Measurements from ENCODE around the gene NCS1. TPM values are rescaled to one million over a fixed set of nuclear protein-coding genes. Genes with fewer than 3 reads are reported as not detected.

Gene NCS1
- total and polyA plus RNA-seq, 2 experiments from 2014 or later: 4.7 to 33.0 TPM

DNA sequence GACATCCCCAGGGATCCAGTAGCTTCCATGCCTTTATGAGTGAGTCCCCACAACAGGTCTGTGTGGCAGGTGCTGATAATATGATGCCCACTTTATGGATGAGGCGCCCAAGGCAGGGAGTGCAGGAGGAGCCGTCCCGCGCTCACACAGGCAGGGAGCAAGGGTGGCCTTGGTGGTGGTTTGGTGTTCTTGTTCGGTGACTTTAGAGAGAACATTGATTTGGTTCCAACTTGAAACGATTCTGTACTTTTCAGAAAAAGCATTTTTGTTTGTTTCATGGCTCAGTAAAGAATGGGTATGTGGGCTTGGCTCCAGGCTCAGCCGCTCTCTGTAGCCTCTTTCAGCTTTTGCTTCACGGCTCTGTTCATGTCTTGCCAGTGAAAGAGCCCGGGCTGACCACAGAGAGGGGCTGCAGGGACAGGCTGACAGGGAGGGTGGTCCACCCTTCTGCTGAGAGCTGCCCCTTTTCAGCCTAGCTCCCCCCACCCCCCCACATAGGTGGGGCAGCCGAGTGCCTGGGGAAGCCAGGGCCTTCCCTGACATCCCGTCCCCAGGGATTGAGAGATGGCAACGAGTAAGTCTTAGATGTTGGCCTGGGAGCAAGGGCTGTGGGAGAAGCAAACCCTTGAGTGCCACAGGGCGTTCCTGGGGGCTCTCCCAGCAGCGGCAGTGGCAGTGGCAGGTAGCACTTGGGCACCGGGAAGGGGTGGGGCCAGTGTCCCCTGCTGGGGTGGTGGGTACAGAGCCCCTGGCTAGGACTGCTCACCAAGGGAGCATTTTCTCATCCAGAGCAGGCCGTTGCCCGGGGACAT lies 28.0 kb downstream of the NCS1 start:
- Histone ChIP-seq H3F3A (ENCODE audit: insufficient read depth) (no peaks in the 10 kb centered on the region), H3K9me2 (ENCODE audit: insufficient read depth) (no peaks in the 10 kb centered on the region), H3K4me2 (ENCODE audit: unreplicated experiment) (no peak overlapping the region), H3K36me3 (ENCODE audit: low read depth) (no peaks in the 10 kb centered on the region), H3K4me1 (ENCODE audit: insufficient read depth) (peaks cover 7% of the 10 kb centered on the region; the same call in 1 of the 2 replicates), H3K9me3 (ENCODE audit: low read depth) (no peaks in the 10 kb centered on the region), H3K27ac (no peak overlapping the region), H4K20me1 (ENCODE audit: insufficient read depth) (peaks cover 8% of the 10 kb centered on the region; the same call in 1 of the 2 replicates), H3K27me3 (replicated peaks; ENCODE audit: insufficient read depth) (no peaks in the 10 kb centered on the region), H3K79me2 (ENCODE audit: insufficient read depth) (peaks cover 59% of the 10 kb centered on the region), H3K4me3 (no peak overlapping the region), H2AFZ (no peak overlapping the region), H3K9ac (no peak overlapping the region)
- no peak for TF ChIP-seq EZH2 (IDR thresholded peaks at IDR 0.05; ENCODE audit: insufficient read depth, poor library complexity, severe bottlenecking)
- no peak for TF ChIP-seq EZH2phosphoT487 (IDR thresholded peaks at IDR 0.05; ENCODE audit: insufficient read depth, low read depth)
- in situ Hi-C loops (cut with MboI): no loop called here
- peak; percentile 23 for DNase-seq
- 48 to 52% methylated on average over 17 of the region's 17 CpGs for WGBS, 2 experiments (ENCODE audit: low coverage in 1 of 2, low lambda C conversion rate in 2 of 2, missing lambda C conversion rate in 2 of 2)

DNA sequence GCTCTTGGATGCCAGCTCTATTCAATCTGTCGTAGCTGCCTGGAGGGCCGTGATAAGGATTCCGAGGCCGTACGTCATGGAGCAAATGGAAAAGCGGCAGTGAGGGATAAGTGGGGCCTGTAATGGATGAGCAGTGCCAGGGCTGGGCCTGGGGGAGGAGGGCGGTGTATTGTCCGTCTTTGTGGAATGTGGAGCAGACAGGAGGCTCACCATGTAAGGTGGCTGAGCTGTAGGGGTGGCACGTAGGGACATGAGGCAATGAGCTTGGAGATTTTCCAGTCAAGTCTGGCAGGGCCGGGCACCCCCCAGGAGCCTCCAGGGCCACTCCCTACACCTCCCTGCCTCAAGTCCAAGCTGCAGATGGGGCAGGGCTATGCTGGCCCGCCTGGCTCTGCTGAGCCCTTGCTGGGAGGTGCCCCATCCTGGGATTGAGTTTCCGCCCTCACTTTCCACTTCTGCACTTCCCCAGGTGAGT lies 29.2 kb downstream of the NCS1 start:
- H3K9me2 ChIP-seq (ENCODE audit: insufficient read depth): no peaks in the 10 kb centered on the region
- H3K36me3 ChIP-seq (ENCODE audit: low read depth): no peaks in the 10 kb centered on the region
- TF ChIP-seq EZH2 (IDR thresholded peaks at IDR 0.05; ENCODE audit: insufficient read depth, poor library complexity, severe bottlenecking) (no peak), EZH2phosphoT487 (IDR thresholded peaks at IDR 0.05; ENCODE audit: insufficient read depth, low read depth) (no peak)
- no peaks in the 10 kb centered on the region for H3F3A ChIP-seq (ENCODE audit: insufficient read depth)
- H3K27ac ChIP-seq: no peak overlapping the region
- no peaks in the 10 kb centered on the region for H3K9me3 ChIP-seq (ENCODE audit: low read depth)
- 86 to 87% methylated on average over 12 of the region's 12 CpGs for WGBS, 2 experiments (ENCODE audit: low coverage in 1 of 2, low lambda C conversion rate in 2 of 2, missing lambda C conversion rate in 2 of 2)
- H3K4me1 ChIP-seq (ENCODE audit: insufficient read depth): peaks cover 7% of the 10 kb centered on the region; the same call in 1 of the 2 replicates
- H4K20me1 ChIP-seq (ENCODE audit: insufficient read depth): peaks cover 8% of the 10 kb centered on the region; the same call in 1 of the 2 replicates
- peaks cover 47% of the 10 kb centered on the region for H3K79me2 ChIP-seq (ENCODE audit: insufficient read depth)
- H3K4me3 ChIP-seq: no peak overlapping the region
- in situ Hi-C loops (cut with MboI): no loop called here
- H3K4me2 ChIP-seq (ENCODE audit: unreplicated experiment): no peak overlapping the region
- H3K27me3 ChIP-seq (replicated peaks; ENCODE audit: insufficient read depth): no peaks in the 10 kb centered on the region
- no peak overlapping the region for H2AFZ ChIP-seq
- DNase-seq: no peak
- H3K9ac ChIP-seq: no peak overlapping the region

DNA sequence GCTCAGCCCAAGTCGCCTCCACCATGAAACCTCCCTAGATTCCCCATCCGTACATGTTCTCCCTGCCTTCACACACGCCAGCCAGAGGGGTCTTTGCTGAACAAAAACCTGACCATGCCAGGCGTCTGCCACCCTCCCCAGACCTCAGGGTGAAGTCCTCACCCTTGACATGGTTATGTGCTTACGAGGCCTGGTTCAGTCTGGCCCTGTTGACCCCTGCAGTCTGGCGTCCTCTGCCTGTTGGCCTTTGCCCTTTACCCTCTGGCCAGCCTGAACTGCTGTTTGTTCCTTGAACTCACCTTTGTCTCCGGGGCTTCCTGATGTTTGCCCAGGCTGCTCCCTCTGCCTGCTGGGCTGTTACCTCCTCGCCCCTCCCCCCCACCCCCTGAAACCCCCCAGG lies 29.8 kb downstream of the NCS1 start:
- peaks cover 7% of the 10 kb centered on the region; the same call in 1 of the 2 replicates for H3K4me1 ChIP-seq (ENCODE audit: insufficient read depth)
- H3F3A ChIP-seq (ENCODE audit: insufficient read depth): no peaks in the 10 kb centered on the region
- no peaks in the 10 kb centered on the region for H3K9me3 ChIP-seq (ENCODE audit: low read depth)
- H3K36me3 ChIP-seq (ENCODE audit: low read depth): no peaks in the 10 kb centered on the region
- no peak overlapping the region for H3K4me2 ChIP-seq (ENCODE audit: unreplicated experiment)
- TF ChIP-seq EZH2 (IDR thresholded peaks at IDR 0.05; ENCODE audit: insufficient read depth, poor library complexity, severe bottlenecking): no peak
- TF ChIP-seq EZH2phosphoT487 (IDR thresholded peaks at IDR 0.05; ENCODE audit: insufficient read depth, low read depth): no peak
- no peaks in the 10 kb centered on the region for H3K27me3 ChIP-seq (replicated peaks; ENCODE audit: insufficient read depth)
- no peak for DNase-seq
- H3K4me3 ChIP-seq: no peak overlapping the region
- no peak overlapping the region for H3K9ac ChIP-seq
- H4K20me1 ChIP-seq (ENCODE audit: insufficient read depth): peaks cover 8% of the 10 kb centered on the region; the same call in 1 of the 2 replicates
- no peak overlapping the region for H2AFZ ChIP-seq
- H3K79me2 ChIP-seq (ENCODE audit: insufficient read depth): peaks cover 42% of the 10 kb centered on the region
- in situ Hi-C loops (cut with MboI): no loop called here
- H3K27ac ChIP-seq: no peak overlapping the region
- H3K9me2 ChIP-seq (ENCODE audit: insufficient read depth): no peaks in the 10 kb centered on the region
- 92 to 95% methylated on average over 6 to 8 of the region's 8 CpGs for WGBS, 2 experiments (ENCODE audit: low coverage in 1 of 2, low lambda C conversion rate in 2 of 2, missing lambda C conversion rate in 2 of 2)

GRCh38 chr9:130204341-130204740 lies 32.1 kb downstream of the NCS1 start:
- no peaks in the 10 kb centered on the region for H3K9me2 ChIP-seq (ENCODE audit: insufficient read depth)
- WGBS, 2 experiments (ENCODE audit: low coverage in 1 of 2, low lambda C conversion rate in 2 of 2, missing lambda C conversion rate in 2 of 2): 99 to 100% methylated on average over 5 of the region's 5 CpGs
- H3K4me2 ChIP-seq (ENCODE audit: unreplicated experiment): no peak overlapping the region
- H4K20me1 ChIP-seq (ENCODE audit: insufficient read depth): peaks cover 6% of the 10 kb centered on the region; the same call in 1 of the 2 replicates
- DNase-seq: no peak
- H3F3A ChIP-seq (ENCODE audit: insufficient read depth): no peaks in the 10 kb centered on the region
- H3K9ac ChIP-seq: no peak overlapping the region
- H2AFZ ChIP-seq: no peak overlapping the region
- H3K36me3 ChIP-seq (ENCODE audit: low read depth): no peaks in the 10 kb centered on the region
- in situ Hi-C loops (cut with MboI): no loop called here
- H3K27ac ChIP-seq: no peak overlapping the region
- peaks cover 20% of the 10 kb centered on the region for H3K79me2 ChIP-seq (ENCODE audit: insufficient read depth)
- H3K27me3 ChIP-seq (replicated peaks; ENCODE audit: insufficient read depth): no peaks in the 10 kb centered on the region
- H3K4me1 ChIP-seq (ENCODE audit: insufficient read depth): peaks cover 5% of the 10 kb centered on the region; the same call in 1 of the 2 replicates
- H3K4me3 ChIP-seq: no peak overlapping the region
- TF ChIP-seq EZH2phosphoT487 (IDR thresholded peaks at IDR 0.05; ENCODE audit: insufficient read depth, low read depth): no peak
- no peak for TF ChIP-seq EZH2 (IDR thresholded peaks at IDR 0.05; ENCODE audit: insufficient read depth, poor library complexity, severe bottlenecking)
- no peaks in the 10 kb centered on the region for H3K9me3 ChIP-seq (ENCODE audit: low read depth)
